OCI-LY1 (cell line): ENCODE data around the gene SIX1.

Experiments used
- EZH2 ChIP-seq: fragments of 200-600 bp; sonication (generic), shearing (Covaris generic); IDR thresholded peaks from 2 replicates; pipeline ENCODE4 v1.8.0; 2017; ENCODE audit warnings: borderline replicate concordance, mixed run types, mild to moderate bottlenecking, antibody characterized with exemption, low read length, moderate library complexity, mixed read lengths
- TF ChIP-seq, protein P1 (sequence below): fragments of 200-600 bp; sonication (generic), shearing (Covaris generic); IDR thresholded peaks from 2 replicates; pipeline ENCODE4 v1.5.1; 2017; ENCODE audit warnings: mild to moderate bottlenecking, antibody characterized with exemption, low read length, moderate library complexity, mixed read lengths

DNA sequence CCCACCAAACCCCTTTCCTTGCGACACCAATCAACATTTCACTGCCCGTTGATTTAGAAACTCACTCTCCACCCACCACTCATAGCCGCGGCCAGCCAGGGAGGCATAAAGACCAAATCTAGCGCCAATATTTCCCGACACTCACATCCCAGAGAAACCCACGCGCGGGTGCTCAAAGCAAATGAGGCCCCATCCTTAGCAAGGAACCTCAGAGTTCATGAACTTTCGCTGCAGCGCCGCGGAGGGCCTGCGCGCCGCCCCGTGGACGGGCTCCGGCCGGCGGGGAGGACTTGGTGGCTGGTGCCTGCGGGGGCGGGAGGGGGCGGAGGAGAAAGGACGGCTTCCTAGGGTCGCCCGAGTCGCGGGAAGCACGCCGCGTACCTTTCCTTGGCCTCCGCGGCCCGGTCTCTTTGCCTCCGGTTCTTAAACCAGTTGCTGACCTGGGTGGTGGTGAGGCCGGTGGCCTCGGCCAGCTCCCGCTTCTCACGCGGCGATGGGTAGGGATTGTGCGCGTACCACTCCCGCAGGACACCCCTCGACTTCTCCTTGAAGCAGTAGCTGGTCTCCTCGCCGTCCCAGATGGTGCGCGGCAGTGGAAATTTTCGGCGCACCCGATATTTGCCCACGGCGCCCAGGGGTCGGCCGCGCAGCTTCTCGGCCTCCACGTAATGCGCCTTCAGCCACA is 886 bp downstream of the SIX1 start:
- TF ChIP-seq, protein P1, sequence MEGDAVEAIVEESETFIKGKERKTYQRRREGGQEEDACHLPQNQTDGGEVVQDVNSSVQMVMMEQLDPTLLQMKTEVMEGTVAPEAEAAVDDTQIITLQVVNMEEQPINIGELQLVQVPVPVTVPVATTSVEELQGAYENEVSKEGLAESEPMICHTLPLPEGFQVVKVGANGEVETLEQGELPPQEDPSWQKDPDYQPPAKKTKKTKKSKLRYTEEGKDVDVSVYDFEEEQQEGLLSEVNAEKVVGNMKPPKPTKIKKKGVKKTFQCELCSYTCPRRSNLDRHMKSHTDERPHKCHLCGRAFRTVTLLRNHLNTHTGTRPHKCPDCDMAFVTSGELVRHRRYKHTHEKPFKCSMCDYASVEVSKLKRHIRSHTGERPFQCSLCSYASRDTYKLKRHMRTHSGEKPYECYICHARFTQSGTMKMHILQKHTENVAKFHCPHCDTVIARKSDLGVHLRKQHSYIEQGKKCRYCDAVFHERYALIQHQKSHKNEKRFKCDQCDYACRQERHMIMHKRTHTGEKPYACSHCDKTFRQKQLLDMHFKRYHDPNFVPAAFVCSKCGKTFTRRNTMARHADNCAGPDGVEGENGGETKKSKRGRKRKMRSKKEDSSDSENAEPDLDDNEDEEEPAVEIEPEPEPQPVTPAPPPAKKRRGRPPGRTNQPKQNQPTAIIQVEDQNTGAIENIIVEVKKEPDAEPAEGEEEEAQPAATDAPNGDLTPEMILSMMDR: no peak
- no peak for TF ChIP-seq EZH2
